CD4-positive, alpha-beta T cell treated with Interferon alpha-2 for 1 hour (primary cell): ENCODE data around the gene HDAC4.

Experiments used
- DNase-seq, 2 donors: peaks; one replicate each; pipeline ENCODE4 v3.0.0-alpha.2; 2020 to 2022

Gene HDAC4

GRCh38 chr2:239263231-239263630, 137.6 kb downstream of the HDAC4 start:
- no peak for DNase-seq

- DNase-seq = no peak
Measured at GRCh38 chr2:239262484-239263230, 138.2 kb downstream of the HDAC4 start.

- no peak for DNase-seq
Measured at GRCh38 chr2:239261796-239262483, 138.9 kb downstream of the HDAC4 start.

- no peak for DNase-seq
Measured at GRCh38 chr2:239261356-239261755, 139.5 kb downstream of the HDAC4 start.

- no peak for DNase-seq
Measured at GRCh38 chr2:239260546-239261327, 140.1 kb downstream of the HDAC4 start.

- peak; percentile 43 to 47 for DNase-seq
Measured at GRCh38 chr2:239259603-239260298, 141.1 kb downstream of the HDAC4 start.

- DNase-seq = peak in 1 of 2 donors; percentile 33
Measured at GRCh38 chr2:239259173-239259572, 141.6 kb downstream of the HDAC4 start.

GRCh38 chr2:239258248-239258647, 142.6 kb downstream of the HDAC4 start:
- peak in 1 of 2 donors; percentile 31 for DNase-seq

- DNase-seq = peak in 1 of 2 donors; percentile 29
Measured at GRCh38 chr2:239257511-239257937, 143.3 kb downstream of the HDAC4 start.

- no peak for DNase-seq
Measured at GRCh38 chr2:239256350-239256743, 144.5 kb downstream of the HDAC4 start.

- no peak for DNase-seq
Measured at GRCh38 chr2:239255628-239256349, 145.0 kb downstream of the HDAC4 start.

GRCh38 chr2:239255218-239255617, 145.6 kb downstream of the HDAC4 start:
- DNase-seq = no peak

- no peak for DNase-seq
Measured at GRCh38 chr2:239253701-239254436, 147.0 kb downstream of the HDAC4 start.

GRCh38 chr2:239253264-239253663, 147.6 kb downstream of the HDAC4 start:
- no peak for DNase-seq

- DNase-seq = no peak
Measured at GRCh38 chr2:239252801-239253200, 148.0 kb downstream of the HDAC4 start.

- DNase-seq = no peak
Measured at GRCh38 chr2:239252393-239252792, 148.4 kb downstream of the HDAC4 start.

GRCh38 chr2:239251971-239252370, 148.8 kb downstream of the HDAC4 start:
- no peak for DNase-seq

- DNase-seq = no peak
Measured at GRCh38 chr2:239250216-239251081, 150.4 kb downstream of the HDAC4 start.

- no peak for DNase-seq
Measured at GRCh38 chr2:239249776-239250175, 151.0 kb downstream of the HDAC4 start.

- no peak for DNase-seq
Measured at GRCh38 chr2:239249048-239249447, 151.8 kb downstream of the HDAC4 start.
